GM23338 (cell line): ENCODE measurements around the gene FCN3. TPM values are rescaled to one million over a fixed set of nuclear protein-coding genes. Genes with fewer than 3 reads are reported as not detected.

Source experiments
- ATAC-seq: fragments of 200-7000 bp; cut with Tn5 transposase; 3 replicates; pipeline ENCODE4 v1.9.1; 2020
- DNase-seq: peaks from one replicate; pipeline ENCODE4 v3.0.0-alpha.2; 2015; ENCODE audit warnings: low spot score
- H2AFZ ChIP-seq: fragments of 200-600 bp; sonication (generic); 2 replicates; pipeline ENCODE4 v1.8.0; 2016; ENCODE audit warnings: antibody characterized with exemption, mild to moderate bottlenecking, moderate library complexity
- H3F3A ChIP-seq: fragments of 200-600 bp; sonication (generic); replicated peaks from 2 replicates; pipeline ENCODE4 v1.8.0; 2017; ENCODE audit warnings: antibody characterized with exemption, mixed run types, low read depth
- H3K27ac ChIP-seq: fragments of 200-600 bp; sonication (generic); 2 replicates; pipeline ENCODE4 v1.6.1; 2016; ENCODE audit warnings: low read depth
- H3K27me3 ChIP-seq: fragments of 200-600 bp; sonication (generic); 2 replicates; pipeline ENCODE4 v1.8.0; 2016; ENCODE audit warnings: mild to moderate bottlenecking, mixed run types, moderate library complexity; ENCODE audit not compliant: insufficient read depth
- H3K36me3 ChIP-seq: fragments of 200-600 bp; sonication (generic); 2 replicates; pipeline ENCODE4 v1.8.0; 2016; ENCODE audit warnings: mild to moderate bottlenecking; ENCODE audit not compliant: insufficient read depth
- H3K4me1 ChIP-seq: fragments of 200-600 bp; sonication (generic); 2 replicates; pipeline ENCODE4 v1.8.0; 2016; ENCODE audit warnings: mild to moderate bottlenecking, moderate library complexity; ENCODE audit not compliant: insufficient read depth
- H3K4me2 ChIP-seq: fragments of 200-600 bp; sonication (generic); 2 replicates; pipeline ENCODE4 v1.7.1; 2017; ENCODE audit warnings: mixed run types
- H3K4me3 ChIP-seq: fragments of 200-600 bp; sonication (generic); 2 replicates; pipeline ENCODE4 v1.6.1; 2016; ENCODE audit warnings: mixed run types
- H3K79me2 ChIP-seq: fragments of 200-600 bp; sonication (generic); replicated peaks from 2 replicates; pipeline ENCODE4 v1.8.0; 2017; ENCODE audit warnings: mild to moderate bottlenecking; ENCODE audit not compliant: insufficient read depth
- H3K9me2 ChIP-seq: fragments of 200-600 bp; sonication (generic); 2 replicates; pipeline ENCODE4 v1.8.0; 2017; ENCODE audit not compliant: insufficient read depth
- H4K20me1 ChIP-seq: fragments of 200-600 bp; sonication (generic); replicated peaks from 2 replicates; pipeline ENCODE4 v1.8.0; 2017; ENCODE audit warnings: mild to moderate bottlenecking; ENCODE audit not compliant: insufficient read depth
- H3K27ac Mint-ChIP-seq: 2 replicates; pipeline ENCODE4 v1.8.0; 2020; ENCODE audit warnings: inconsistent platforms, mild to moderate bottlenecking, moderate library complexity, mixed read lengths
- H3K27me3 Mint-ChIP-seq: 3 replicates; pipeline ENCODE4 v1.8.0; 2022; ENCODE audit warnings: low read depth, mild to moderate bottlenecking, moderate library complexity, mixed read lengths, inconsistent platforms; ENCODE audit not compliant: insufficient read depth, poor library complexity
- H3K36me3 Mint-ChIP-seq: 3 replicates; pipeline ENCODE4 v1.8.0; 2021; ENCODE audit warnings: low read depth, mild to moderate bottlenecking, inconsistent platforms, moderate library complexity, mixed read lengths
- H3K4me1 Mint-ChIP-seq: 3 replicates; pipeline ENCODE4 v1.8.0; 2020; ENCODE audit warnings: mild to moderate bottlenecking, inconsistent platforms, mixed read lengths
- H3K4me3 Mint-ChIP-seq: 3 replicates; pipeline ENCODE4 v1.8.0; 2021; ENCODE audit warnings: moderate library complexity, mild to moderate bottlenecking, inconsistent platforms, mixed read lengths
- H3K9me3 Mint-ChIP-seq: 3 replicates; pipeline ENCODE4 v1.8.0; 2020; ENCODE audit warnings: moderate library complexity, mild to moderate bottlenecking, inconsistent platforms, mixed read lengths
- CREB1 ChIP-seq: fragments of 250-450 bp; sonication (Bioruptor Pico); IDR thresholded peaks from 2 replicates; pipeline ENCODE4 v1.5.0; 2020; ENCODE audit warnings: low read depth, mild to moderate bottlenecking, moderate library complexity
- CTCF ChIP-seq, 2 experiments: fragments of 200-600 bp in 1 of 2; sonication (generic) in 1 of 2; conservative IDR thresholded peaks; 2 replicates each; pipeline versions ENCODE4 v1.5.1 to v1.6.1; 2016 to 2017; ENCODE audit warnings: antibody characterized with exemption in 2 of 2, low read depth in 2 of 2, mild to moderate bottlenecking in 2 of 2, moderate library complexity in 1 of 2
- ETS1 ChIP-seq: IDR thresholded peaks from 2 replicates; pipeline ENCODE4 v1.6.1; 2016; ENCODE audit warnings: antibody characterized with exemption
- EZH2phosphoT487 ChIP-seq: fragments of 200-600 bp; sonication (generic); IDR thresholded peaks from one replicate; pipeline ENCODE4 v1.8.1; 2018; ENCODE audit warnings: antibody characterized with exemption; ENCODE audit not compliant: unreplicated experiment
- NANOG ChIP-seq: IDR thresholded peaks from 2 replicates; pipeline ENCODE4 v1.6.1; 2016; ENCODE audit warnings: antibody characterized with exemption, borderline replicate concordance
- POLR2AphosphoS5 ChIP-seq: IDR thresholded peaks from 2 replicates; pipeline ENCODE4 v1.6.1; 2016; ENCODE audit warnings: antibody characterized with exemption, low read depth
- REST ChIP-seq: IDR thresholded peaks from one replicate; pipeline ENCODE4 v1.6.1; 2018; ENCODE audit warnings: antibody characterized with exemption; ENCODE audit not compliant: unreplicated experiment
- STAT1 ChIP-seq: IDR thresholded peaks from one replicate; pipeline ENCODE4 v1.6.1; 2016; ENCODE audit warnings: antibody characterized with exemption; ENCODE audit not compliant: unreplicated experiment
- ZNF114 ChIP-seq: fragments of 250-450 bp; sonication (Bioruptor Pico); IDR thresholded peaks from 2 replicates; pipeline ENCODE4 v1.5.0; 2020; ENCODE audit warnings: mild to moderate bottlenecking, moderate library complexity
- ZNF331 ChIP-seq: fragments of 250-450 bp; sonication (Bioruptor Pico); IDR thresholded peaks from 2 replicates; pipeline ENCODE4 v1.5.0; 2020; ENCODE audit warnings: low read depth, mild to moderate bottlenecking, moderate library complexity
- ZNF462 ChIP-seq: fragments of 250-450 bp; sonication (Bioruptor Pico); IDR thresholded peaks from 2 replicates; pipeline ENCODE4 v1.5.0; 2020; ENCODE audit warnings: mild to moderate bottlenecking, moderate library complexity
- polyA plus RNA-seq: library from polyadenylated mRNA; unstranded; fragments of >200 nt; fragmentation: Nextera tagmentation; extraction: Ambion mirVana; gene quantifications from 2 replicates; pipeline ENCODE4 v1.2.1, GENCODE V29; 2016
- total RNA-seq: library from RNA; depleted of rRNA; stranded (reverse); fragments of >200 nt; shearing (Covaris generic); gene quantifications from 2 replicates; pipeline ENCODE4 v1.2.3, GENCODE V29; 2014

FCN3 gene
- total and polyA plus RNA-seq, 2 experiments from 2014 or later, result 0.49 TPM; not detected in 1

GRCh38 chr1:27343639-27344025 is 31.0 kb downstream of the FCN3 start (continued):
- TF ChIP-seq EZH2phosphoT487 (no peak), REST (no peak), ZNF114 (CRISPR knock-in tag) (no peak), STAT1 (no peak)

- Histone ChIP-seq H3K27me3 (no peaks in the 10 kb centered on the region), H3K79me2 (peaks cover under 1% of the 10 kb centered on the region), H3K9me2 (no peaks in the 10 kb centered on the region), H3K27ac (no peak overlapping the region), H3K36me3 (no peaks in the 10 kb centered on the region), H2AFZ (no peak overlapping the region), H3K4me2 (peak overlapping the region; percentile 83), H3K4me3 (peak overlapping the region; percentile 55; the same call in 1 of the 2 replicates), H4K20me1 (no peaks in the 10 kb centered on the region), H3F3A (peaks cover 5% of the 10 kb centered on the region; the same call in 1 of the 2 replicates), H3K4me1 (peaks cover 17% of the 10 kb centered on the region; the same call in 1 of the 2 replicates)
- Mint-ChIP-seq H3K9me3 (no peaks in the 10 kb centered on the region; the same call in 2 of the 3 replicates), H3K27me3 (peaks cover 12% of the 10 kb centered on the region), H3K36me3 (peaks cover 9% of the 10 kb centered on the region), H3K27ac (peak overlapping the region; percentile 46), H3K4me1 (peaks cover 36% of the 10 kb centered on the region), H3K4me3 (peak overlapping the region; percentile 76)
- ATAC-seq (peak; percentile 41), DNase-seq (no peak)
- TF ChIP-seq ZNF462 (CRISPR knock-in tag), result no peak
- no peak for TF ChIP-seq ZNF331 (CRISPR knock-in tag)
- no peak for TF ChIP-seq ZNF114 (CRISPR knock-in tag)
- no peak for TF ChIP-seq CREB1
- TF ChIP-seq EZH2phosphoT487, result no peak
- no peak for TF ChIP-seq POLR2AphosphoS5
- TF ChIP-seq NANOG, result no peak
- no peak for TF ChIP-seq CTCF (conservative IDR thresholded peaks at IDR 0.05; ENCODE audit: low read depth in 2 of 2)
- TF ChIP-seq ETS1, result no peak
Observed at GRCh38 chr1:27342778-27343638, 31.6 kb downstream of the FCN3 start.
